HS-5 (cell line): Measurements from ENCODE around the gene ELP4.
"Not testable (repeated sequence)": the region's sequence is repeated elsewhere in the genome, so short reads cannot be mapped to it uniquely, and the experiment has no call there.

ENCODE experiments used
- DNase-seq: peaks from one replicate; pipeline ENCODE4 v3.0.0-alpha.2; 2012; ENCODE audit warnings: low read depth

Gene ELP4

DNA sequence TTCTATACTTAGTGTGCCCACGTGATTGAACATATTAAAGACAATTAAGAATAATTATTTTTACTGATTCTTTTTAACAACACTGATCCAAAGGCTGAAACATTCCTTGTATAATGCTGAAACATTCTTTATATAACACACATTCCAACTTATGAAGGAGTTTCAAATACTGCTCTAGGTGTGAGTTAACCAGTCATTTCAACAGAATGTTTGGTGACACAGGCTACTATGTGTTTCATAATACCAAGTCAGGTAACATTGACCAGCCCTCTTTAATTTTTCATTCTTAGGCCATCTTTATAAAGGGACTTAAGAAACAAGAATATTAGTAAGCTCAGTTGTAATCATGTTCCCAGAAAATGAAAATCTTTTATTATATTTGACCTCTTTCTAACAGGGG lies 136.6 kb downstream of the ELP4 start:
- DNase-seq: no peak

- DNase-seq: no peak
Measured at GRCh38 chr11:31649129-31649966, 139.8 kb downstream of the ELP4 start.

GRCh38 chr11:31651208-31651607 lies 141.6 kb downstream of the ELP4 start:
- no peak for DNase-seq

- no peak for DNase-seq
Measured at GRCh38 chr11:31651822-31652221, 142.3 kb downstream of the ELP4 start.

GRCh38 chr11:31652528-31652927 lies 143.0 kb downstream of the ELP4 start:
- DNase-seq: no peak

DNA sequence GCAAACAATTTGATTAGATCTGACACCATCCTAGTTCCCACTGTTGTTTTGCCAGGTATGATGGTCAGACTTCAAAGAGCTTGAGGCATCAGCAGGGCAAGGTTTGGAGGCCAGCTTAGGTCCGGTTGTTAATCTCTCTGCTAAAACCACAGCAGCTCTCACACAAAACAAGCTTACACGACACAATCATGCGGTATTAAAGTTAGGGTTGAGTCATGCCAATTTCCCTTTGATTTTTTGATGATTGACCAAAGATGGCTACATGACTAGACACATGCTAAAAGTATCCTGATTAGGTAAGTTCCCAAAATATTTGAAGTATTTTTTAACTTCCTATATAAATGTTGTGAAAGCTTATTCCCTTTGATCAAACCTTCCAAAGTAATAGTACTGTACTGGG lies 145.9 kb downstream of the ELP4 start:
- DNase-seq: peak; percentile 92

- no peak for DNase-seq
Measured at GRCh38 chr11:31656051-31656450, 146.5 kb downstream of the ELP4 start.

GRCh38 chr11:31657091-31657490 lies 147.5 kb downstream of the ELP4 start:
- DNase-seq: no peak

GRCh38 chr11:31664129-31664528 lies 154.6 kb downstream of the ELP4 start:
- no peak for DNase-seq

DNA sequence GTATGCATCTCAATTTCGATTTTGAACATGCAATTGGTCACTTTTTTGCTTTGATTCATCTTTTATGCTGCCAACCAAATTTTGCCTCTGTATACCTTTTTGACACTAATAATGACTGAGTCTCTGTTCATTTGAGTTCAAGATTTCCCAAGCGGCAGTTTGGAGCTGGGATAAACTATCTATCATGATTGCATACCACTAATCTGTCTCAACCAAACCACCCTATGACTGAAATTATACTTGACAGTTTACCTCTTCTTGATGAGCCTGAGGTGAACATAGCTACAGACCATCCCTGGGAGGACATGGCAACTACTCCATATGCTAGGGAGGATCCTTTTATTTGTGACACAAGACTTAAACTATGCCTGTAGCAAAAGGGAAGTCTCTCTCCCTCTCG lies 155.4 kb downstream of the ELP4 start:
- no peak for DNase-seq

DNA sequence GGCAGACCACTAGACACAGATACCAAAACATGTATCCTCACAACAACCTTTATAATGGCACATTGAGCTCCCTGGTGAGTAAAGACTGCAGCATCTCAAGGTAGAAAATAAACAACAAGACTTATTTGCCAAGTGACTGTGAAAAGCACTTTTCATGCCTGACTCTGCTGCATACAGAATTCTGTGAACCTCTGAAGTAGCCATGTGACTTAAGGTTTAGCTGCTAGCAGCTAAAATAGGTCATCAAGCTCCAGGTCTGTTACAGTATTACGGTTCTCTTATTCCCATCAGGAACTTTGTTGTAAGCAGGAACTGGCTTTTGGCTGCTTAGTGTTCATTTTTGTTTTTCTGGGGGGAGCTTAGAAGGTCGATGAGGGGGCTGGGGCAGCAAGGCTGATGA lies 162.1 kb downstream of the ELP4 start:
- no peak for DNase-seq

GRCh38 chr11:31673108-31673507 lies 163.5 kb downstream of the ELP4 start:
- DNase-seq: not testable (repeated sequence)

GRCh38 chr11:31676280-31676982 lies 166.9 kb downstream of the ELP4 start:
- no peak for DNase-seq

DNA sequence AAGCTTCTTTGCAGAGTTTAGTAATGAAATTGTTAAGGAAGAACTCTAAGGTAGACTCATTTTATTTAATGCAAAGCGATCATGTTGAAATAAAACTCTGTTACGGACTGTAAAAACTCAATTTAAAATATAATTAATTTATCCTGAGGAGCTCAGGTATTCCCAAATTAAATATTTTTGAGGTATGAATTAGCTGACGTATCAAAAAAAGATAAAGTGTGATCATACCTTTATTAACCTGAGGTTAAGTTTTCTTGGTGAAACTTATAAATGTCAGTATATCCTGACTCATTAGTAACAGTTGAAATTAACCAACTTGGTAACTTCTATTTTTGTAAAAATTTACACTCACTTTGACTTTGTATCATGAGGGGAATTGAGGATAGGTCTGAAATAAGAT lies 171.2 kb downstream of the ELP4 start:
- no peak for DNase-seq

DNA sequence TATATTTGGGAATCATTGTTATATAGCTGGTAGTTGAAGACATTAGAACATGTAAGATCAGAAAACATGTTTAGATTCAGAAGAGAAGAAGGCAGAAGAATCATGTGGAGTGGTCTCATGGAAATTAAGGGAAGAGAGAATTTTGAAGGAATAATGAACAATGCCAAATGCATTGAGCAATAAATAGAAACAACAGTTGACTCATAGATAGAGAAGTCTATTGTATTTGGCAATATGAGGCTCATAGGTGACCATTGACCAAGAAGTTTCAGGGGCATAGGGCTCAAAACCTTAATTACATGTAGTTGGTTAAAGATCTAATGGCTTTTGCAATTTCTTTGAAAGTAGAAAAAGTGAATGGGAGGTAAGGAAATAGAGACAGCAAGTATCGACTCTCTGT lies 177.7 kb downstream of the ELP4 start:
- no peak for DNase-seq

GRCh38 chr11:31687861-31688260 lies 178.3 kb downstream of the ELP4 start:
- DNase-seq: no peak

GRCh38 chr11:31689559-31689958 lies 180.0 kb downstream of the ELP4 start:
- DNase-seq: no peak

DNA sequence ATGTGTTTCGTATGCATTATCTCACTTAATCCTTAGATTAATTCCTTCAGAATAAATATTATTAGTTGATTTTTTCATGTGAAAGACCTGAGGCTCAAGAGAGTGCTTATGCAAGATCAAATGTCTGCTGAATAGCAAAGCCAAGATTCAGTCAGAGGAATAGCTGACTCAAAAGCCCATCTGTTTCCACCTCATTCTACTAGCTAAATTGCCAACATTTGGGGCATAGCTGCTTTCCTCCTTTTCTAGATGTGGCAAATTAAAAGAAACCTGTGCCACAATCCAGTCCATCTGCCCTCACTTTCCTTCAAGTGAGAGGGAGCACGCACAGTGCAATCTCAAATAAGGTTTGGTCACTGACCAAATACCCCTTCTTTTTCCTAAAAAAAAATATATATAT lies 180.5 kb downstream of the ELP4 start:
- DNase-seq: no peak

DNA sequence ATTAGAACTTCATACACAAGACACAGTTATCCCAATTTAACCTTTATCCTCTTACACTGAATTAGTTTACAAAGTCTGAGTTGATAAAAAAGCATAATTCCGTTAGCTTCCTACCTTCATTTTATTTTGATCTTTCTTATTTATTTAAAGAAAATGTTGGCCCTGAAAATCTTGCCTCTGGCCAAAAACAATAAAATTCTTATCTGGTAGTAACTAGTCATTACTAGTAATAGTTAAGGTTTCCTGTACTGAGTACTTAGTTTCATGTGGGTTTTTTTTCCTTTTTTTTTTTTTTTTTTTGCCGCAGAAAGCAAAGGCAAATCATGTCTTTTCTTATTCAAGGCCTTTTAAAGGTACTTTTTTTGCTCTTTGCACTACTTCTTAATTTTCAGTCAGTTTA lies 180.9 kb downstream of the ELP4 start:
- DNase-seq: no peak

- no peak for DNase-seq
Measured at GRCh38 chr11:31692466-31692865, 182.9 kb downstream of the ELP4 start.

DNA sequence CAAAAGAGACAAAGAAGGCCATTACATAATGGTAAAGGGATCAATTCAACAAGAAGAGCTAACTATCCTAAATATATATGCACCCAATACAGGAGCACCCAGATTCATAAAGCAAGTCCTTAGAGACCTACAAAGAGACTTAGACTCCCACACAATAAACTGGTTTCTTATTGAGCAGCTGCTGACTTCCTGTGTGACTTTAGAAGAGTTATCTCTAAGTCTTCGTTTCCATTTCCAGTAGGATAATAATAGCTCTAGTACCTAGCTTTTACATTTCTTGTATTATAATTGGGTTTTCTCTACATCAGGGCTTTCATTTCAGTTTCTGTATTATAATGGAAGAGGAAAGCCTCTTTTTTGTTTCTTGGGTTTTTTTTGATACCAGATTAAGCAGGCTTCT lies 187.5 kb downstream of the ELP4 start:
- DNase-seq: not testable (repeated sequence)

- DNase-seq: no peak
Measured at GRCh38 chr11:31699066-31699465, 189.5 kb downstream of the ELP4 start.

GRCh38 chr11:31702966-31703365 lies 193.4 kb downstream of the ELP4 start:
- DNase-seq: no peak

GRCh38 chr11:31706357-31706756 lies 196.8 kb downstream of the ELP4 start:
- DNase-seq: no peak
